Measurements from ENCODE around the gene GTF2E1.
"Not testable (repeated sequence)": the region's sequence is repeated elsewhere in the genome, so short reads cannot be mapped to it uniquely, and the experiment has no call there.

Gene GTF2E1

GRCh38 chr3:120758551-120758950 lies 16.0 kb downstream of the GTF2E1 start:
- not testable (repeated sequence) for DNase-seq

GRCh38 chr3:120762615-120763014 lies 20.1 kb downstream of the GTF2E1 start:
- DNase-seq, result peak; percentile 34

- no peak for DNase-seq
These were observed 21.1 kb downstream of the GTF2E1 start for GRCh38 chr3:120763601-120764000.

GRCh38 chr3:120764206-120764605 lies 21.7 kb downstream of the GTF2E1 start:
- DNase-seq, result no peak

GRCh38 chr3:120765830-120766493 lies 23.4 kb downstream of the GTF2E1 start:
- no peak for DNase-seq

GRCh38 chr3:120766576-120766975 lies 24.0 kb downstream of the GTF2E1 start:
- DNase-seq, result no peak

- DNase-seq, result no peak
These were observed 24.6 kb downstream of the GTF2E1 start for GRCh38 chr3:120767106-120767505.

- DNase-seq, result no peak
These were observed 26.9 kb downstream of the GTF2E1 start for GRCh38 chr3:120769436-120769835.

- DNase-seq, result no peak
These were observed 28.3 kb downstream of the GTF2E1 start for GRCh38 chr3:120770891-120771290.

- no peak for DNase-seq
These were observed 29.5 kb downstream of the GTF2E1 start for GRCh38 chr3:120772081-120772480.

- DNase-seq, result peak; percentile 33
These were observed 31.4 kb downstream of the GTF2E1 start for GRCh38 chr3:120773932-120774331.

- no peak for DNase-seq
These were observed 32.9 kb downstream of the GTF2E1 start for GRCh38 chr3:120775411-120775810.

GRCh38 chr3:120778776-120779175 lies 36.2 kb downstream of the GTF2E1 start:
- no peak for DNase-seq

- DNase-seq, result peak; percentile 96
These were observed 38.4 kb downstream of the GTF2E1 start for GRCh38 chr3:120780977-120781376.

- peak; percentile 52 for DNase-seq
These were observed 43.3 kb downstream of the GTF2E1 start for GRCh38 chr3:120785832-120786231.

GRCh38 chr3:120791010-120791409 lies 48.5 kb downstream of the GTF2E1 start:
- DNase-seq, result no peak

- DNase-seq, result peak; percentile 90
These were observed 49.4 kb downstream of the GTF2E1 start for GRCh38 chr3:120791913-120792312.

- DNase-seq, result peak; percentile 72
These were observed 51.1 kb downstream of the GTF2E1 start for GRCh38 chr3:120793601-120794000.

- DNase-seq, result peak; percentile 85
These were observed 52.6 kb downstream of the GTF2E1 start for GRCh38 chr3:120795017-120795648.

- no peak for DNase-seq
These were observed 53.4 kb downstream of the GTF2E1 start for GRCh38 chr3:120795959-120796358.

GRCh38 chr3:120796976-120797375 lies 54.4 kb downstream of the GTF2E1 start:
- no peak for DNase-seq

- DNase-seq, result no peak
These were observed 55.3 kb downstream of the GTF2E1 start for GRCh38 chr3:120797857-120798256.

- DNase-seq, result no peak
These were observed 55.8 kb downstream of the GTF2E1 start for GRCh38 chr3:120798346-120798745.

- no peak for DNase-seq
These were observed 58.1 kb downstream of the GTF2E1 start for GRCh38 chr3:120800625-120801024.

GRCh38 chr3:120801484-120801883 lies 58.9 kb downstream of the GTF2E1 start:
- DNase-seq, result no peak

Data from EL (cell line).